A673 (cell line): ENCODE measurements around the gene FCN1.

Experiments used
- EZH2 ChIP-seq: fragments of 200-600 bp; sonication (generic); IDR thresholded peaks from 2 replicates; pipeline ENCODE4 v1.6.1; 2017; ENCODE audit warnings: borderline replicate concordance, low read depth, mild to moderate bottlenecking, mixed read lengths, antibody characterized with exemption, low read length; ENCODE audit not compliant: poor library complexity, severe bottlenecking
- TF ChIP-seq, protein P1 (sequence below): fragments of 300-800, 200-600 bp; sonication (generic); conservative IDR thresholded peaks from 2 replicates; pipeline ENCODE4 v1.5.1; 2017; ENCODE audit warnings: low read depth, mild to moderate bottlenecking, antibody characterized with exemption, low read length, moderate library complexity, mixed read lengths

DNA sequence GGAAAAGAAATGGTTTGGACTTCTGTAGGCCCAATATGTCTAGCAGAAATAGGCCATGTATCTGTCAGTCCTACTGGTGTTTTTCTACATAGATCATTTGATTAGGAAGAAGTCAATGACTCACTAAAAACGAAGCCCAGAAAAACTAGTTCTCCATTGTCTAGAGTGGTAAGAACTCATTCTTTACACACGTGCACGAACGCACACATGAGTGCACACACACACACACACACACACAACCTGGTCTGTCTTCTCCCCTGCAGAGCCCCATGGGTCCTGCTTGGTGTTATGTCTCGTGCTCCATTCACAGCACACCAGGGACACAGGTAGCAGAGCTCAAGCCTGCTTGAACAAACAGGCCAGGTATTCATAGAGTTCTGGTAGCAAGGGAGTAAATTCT lies 14.9 kb upstream of the FCN1 start:
- TF ChIP-seq, protein P1, sequence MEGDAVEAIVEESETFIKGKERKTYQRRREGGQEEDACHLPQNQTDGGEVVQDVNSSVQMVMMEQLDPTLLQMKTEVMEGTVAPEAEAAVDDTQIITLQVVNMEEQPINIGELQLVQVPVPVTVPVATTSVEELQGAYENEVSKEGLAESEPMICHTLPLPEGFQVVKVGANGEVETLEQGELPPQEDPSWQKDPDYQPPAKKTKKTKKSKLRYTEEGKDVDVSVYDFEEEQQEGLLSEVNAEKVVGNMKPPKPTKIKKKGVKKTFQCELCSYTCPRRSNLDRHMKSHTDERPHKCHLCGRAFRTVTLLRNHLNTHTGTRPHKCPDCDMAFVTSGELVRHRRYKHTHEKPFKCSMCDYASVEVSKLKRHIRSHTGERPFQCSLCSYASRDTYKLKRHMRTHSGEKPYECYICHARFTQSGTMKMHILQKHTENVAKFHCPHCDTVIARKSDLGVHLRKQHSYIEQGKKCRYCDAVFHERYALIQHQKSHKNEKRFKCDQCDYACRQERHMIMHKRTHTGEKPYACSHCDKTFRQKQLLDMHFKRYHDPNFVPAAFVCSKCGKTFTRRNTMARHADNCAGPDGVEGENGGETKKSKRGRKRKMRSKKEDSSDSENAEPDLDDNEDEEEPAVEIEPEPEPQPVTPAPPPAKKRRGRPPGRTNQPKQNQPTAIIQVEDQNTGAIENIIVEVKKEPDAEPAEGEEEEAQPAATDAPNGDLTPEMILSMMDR = no peak
- no peak for TF ChIP-seq EZH2
